IMR-90 (cell line): ENCODE measurements around the gene KDELR1.

Source experiments
- BHLHE40 ChIP-seq: fragments of 150-350 bp; IDR thresholded peaks from 2 replicates; pipeline ENCODE4 v1.6.1; 2016; ENCODE audit warnings: mild to moderate bottlenecking, low read depth, low read length
- CEBPB ChIP-seq: IDR thresholded peaks from 2 replicates; pipeline ENCODE4 v1.6.1; 2012; ENCODE audit warnings: low read depth, low read length, improper control_type of control experiment
- CHD1 ChIP-seq: IDR thresholded peaks from 2 replicates; pipeline ENCODE4 v1.6.1; 2012; ENCODE audit warnings: low read depth, low read length, improper control_type of control experiment
- CTCF ChIP-seq: conservative IDR thresholded peaks from 2 replicates; pipeline ENCODE4 v1.5.1; 2012; ENCODE audit warnings: mild to moderate bottlenecking, low read depth, low read length, improper control_type of control experiment
- ELK1 ChIP-seq: fragments of 150-350 bp; IDR thresholded peaks from 2 replicates; pipeline ENCODE4 v1.6.1; 2016; ENCODE audit warnings: low read depth, mild to moderate bottlenecking, low read length, moderate library complexity, borderline replicate concordance
- FOS ChIP-seq: fragments of 150-350 bp; IDR thresholded peaks from 2 replicates; pipeline ENCODE4 v1.6.1; 2016; ENCODE audit warnings: low read depth, low read length
- MAZ ChIP-seq: IDR thresholded peaks from 2 replicates; pipeline ENCODE4 v1.6.1; 2012; ENCODE audit warnings: low read depth, mild to moderate bottlenecking, low read length, improper control_type of control experiment, moderate library complexity, borderline replicate concordance
- MXI1 ChIP-seq: IDR thresholded peaks from 2 replicates; pipeline ENCODE4 v1.6.1; 2012; ENCODE audit warnings: low read depth, mild to moderate bottlenecking, low read length, moderate library complexity, borderline replicate concordance
- NFE2L2 ChIP-seq: fragments of 150-350 bp; IDR thresholded peaks from 2 replicates; pipeline ENCODE4 v1.6.1; 2016; ENCODE audit warnings: low read depth, mild to moderate bottlenecking, low read length
- POLR2A ChIP-seq: IDR thresholded peaks from 2 replicates; pipeline ENCODE4 v1.6.1; 2012; ENCODE audit warnings: mild to moderate bottlenecking, low read depth, low read length
- RAD21 ChIP-seq: IDR thresholded peaks from 2 replicates; pipeline ENCODE4 v1.6.1; 2012; ENCODE audit warnings: low read length, improper control_type of control experiment
- RCOR1 ChIP-seq: IDR thresholded peaks from 2 replicates; pipeline ENCODE4 v1.6.1; 2012; ENCODE audit warnings: mild to moderate bottlenecking, low read length, improper control_type of control experiment; ENCODE audit not compliant: insufficient replicate concordance
- RFX5 ChIP-seq: IDR thresholded peaks from 2 replicates; pipeline ENCODE4 v1.8.0; 2012; ENCODE audit warnings: low read depth, mild to moderate bottlenecking, low read length, moderate library complexity
- SMC3 ChIP-seq: fragments of 150-350 bp; IDR thresholded peaks from 2 replicates; pipeline ENCODE4 v1.6.1; 2016; ENCODE audit warnings: low read depth, mild to moderate bottlenecking, antibody characterized with exemption, low read length, moderate library complexity

GRCh38 chr19:48415395-48415794 is 24.0 kb upstream of the KDELR1 start:
- no peak for TF ChIP-seq CTCF
- TF ChIP-seq MAZ, result no peak
- no peak for TF ChIP-seq MXI1
- no peak for TF ChIP-seq POLR2A
- TF ChIP-seq RAD21, result no peak
- no peak for TF ChIP-seq CHD1
- no peak for TF ChIP-seq ELK1
- no peak for TF ChIP-seq RCOR1
- no peak for TF ChIP-seq SMC3
- no peak for TF ChIP-seq RFX5
- no peak for TF ChIP-seq CEBPB
- TF ChIP-seq NFE2L2, result no peak
- no peak for TF ChIP-seq FOS
- no peak for TF ChIP-seq BHLHE40
